GM12878 (cell line): ENCODE data around the gene DBET. TPM values are rescaled to one million over a fixed set of nuclear protein-coding genes. Genes with fewer than 3 reads are reported as not detected.
"Not testable (repeated sequence)": the region's sequence is repeated elsewhere in the genome, so short reads cannot be mapped to it uniquely, and the experiment has no call there.

ENCODE experiments used
- ATAC-seq: fragments of 200-7000 bp; cut with Tn5 transposase; 3 replicates; pipeline ENCODE4 v1.9.1; 2020; ENCODE audit warnings: mild to moderate bottlenecking, moderate library complexity
- BruUV-seq: library from RNA; stranded (reverse); fragments of 400-500 nt; replicated peaks from 2 replicates; lab custom pipeline; 2021; lab: Mats Ljungman, UMichigan
- CTCF ChIA-PET: fragments of 300-600 bp; sonication (Branson Sonifier 250); formaldehyde crosslinking; extraction: SDS; loops from one replicate; lab custom pipeline; 2021; ENCODE audit warnings: inconsistent platforms; lab: Yijun Ruan, JAX
- POLR2A ChIA-PET: fragments of 350-600 bp; formaldehyde crosslinking; extraction: SDS; loops from one replicate; lab custom pipeline; 2021; ENCODE audit warnings: inconsistent platforms; lab: Charles Lee
- RAD21 ChIA-PET: fragments of 300-600 bp; sonication (Branson Sonifier 250); formaldehyde crosslinking; loops from one replicate; lab custom pipeline; 2023; ENCODE audit warnings: antibody characterized with exemption; ENCODE audit not compliant: unreplicated experiment; lab: Charles Lee
- SMC1A ChIA-PET: fragments of 300-600 bp; sonication (Branson Sonifier 250); formaldehyde crosslinking; loops from one replicate; lab custom pipeline; 2023; ENCODE audit not compliant: unreplicated experiment, uncharacterized antibody; lab: Charles Lee
- DNase-seq: peaks from one replicate; pipeline ENCODE4 v3.0.0-alpha.2; 2011; ENCODE audit warnings: low read depth, low spot score
- FAIRE-seq: peaks from 3 replicates; lab custom pipeline; 2011; peaks lifted over from hg19 to GRCh38; lab: Jason Lieb, UNC
- H2AFZ ChIP-seq: 2 replicates; pipeline ENCODE4 v1.6.0; 2011; ENCODE audit warnings: low read depth, low read length, control low read depth; ENCODE audit not compliant: control insufficient read depth
- H3K27ac ChIP-seq: 2 replicates; pipeline ENCODE4 v1.5.1; 2011; ENCODE audit warnings: control low read depth; ENCODE audit not compliant: control insufficient read depth, insufficient read depth
- H3K27me3 ChIP-seq, 2 experiments: replicated peaks in 1 of 2; 2 replicates each; pipeline versions ENCODE4 v1.6.0 to v1.6.1; 2011; ENCODE audit warnings: low read length in 1 of 2; ENCODE audit not compliant: control insufficient read depth in 2 of 2, insufficient read depth in 2 of 2
- H3K36me3 ChIP-seq, 2 experiments: 2 replicates each; pipeline ENCODE4 v1.5.1; 2011; ENCODE audit warnings: low read length in 1 of 2; ENCODE audit not compliant: control insufficient read depth in 2 of 2, insufficient read depth in 2 of 2
- H3K4me1 ChIP-seq: 2 replicates; pipeline ENCODE4 v1.6.1; 2011; ENCODE audit warnings: mild to moderate bottlenecking, low read length, moderate library complexity, mixed read lengths; ENCODE audit not compliant: control insufficient read depth, insufficient read depth
- H3K4me2 ChIP-seq: 2 replicates; pipeline ENCODE4 v1.6.0; 2011; ENCODE audit warnings: control low read depth; ENCODE audit not compliant: control insufficient read depth, insufficient read depth
- H3K4me3 ChIP-seq: fragments of 200-600 bp; sonication (generic); 2 replicates; pipeline ENCODE4 v1.5.1; 2016
- H3K79me2 ChIP-seq: 2 replicates; pipeline ENCODE4 v1.6.0; 2011; ENCODE audit warnings: low read length; ENCODE audit not compliant: control insufficient read depth, insufficient read depth
- H3K9ac ChIP-seq: 2 replicates; pipeline ENCODE4 v1.8.0; 2011; ENCODE audit warnings: low read length, control low read depth, mixed read lengths; ENCODE audit not compliant: control insufficient read depth, insufficient read depth
- H3K9me3 ChIP-seq: replicated peaks from 3 replicates; pipeline ENCODE4 v1.5.1; 2011; ENCODE audit warnings: mild to moderate bottlenecking, low read length; ENCODE audit not compliant: control insufficient read depth, insufficient read depth
- H4K20me1 ChIP-seq: 2 replicates; pipeline ENCODE4 v1.6.0; 2011; ENCODE audit not compliant: control insufficient read depth, insufficient read depth
- WGBS: methylation state at CpG from one replicate; pipeline ENCODE4 v1.1.6; 2016; ENCODE audit warnings: low lambda C conversion rate; ENCODE audit not compliant: insufficient replicate concordance, insufficient coverage; ENCODE audit errors: missing lambda C conversion rate; 5-methylcytosine and 5-hydroxymethylcytosine counted together
- in situ Hi-C: fragments of 300-500 bp; cut with MboI; formaldehyde crosslinking; loops from 9 replicates; pipeline ENCODE4 v1.14.3; 2018; ENCODE audit warnings: mixed read lengths
- intact Hi-C: fragments of 100-400 bp; cut with micrococcal nuclease; formaldehyde crosslinking; loops from one replicate; pipeline ENCODE4 v1.14.2; 2022; ENCODE audit not compliant: unreplicated experiment
- polyA plus RNA-seq, 11 experiments: library from polyadenylated mRNA; depleted of rRNA in 4 of 11; unstranded in 6 of 11; stranded (reverse) in 5 of 11; fragments of >200 nt; fragmentation: Nextera tagmentation in 4 of 11; fragmentation: Illumina TruSeq in 1 of 11; extraction: Ambion mirVana in 4 of 11; extraction: Trizol in 1 of 11; gene quantifications; 1 replicate in 1 of 11; 2 replicates in 10 of 11; pipeline versions ENCODE4 v1.2.1 to v1.2.3, GENCODE V29; 2011 to 2016; ENCODE audit warnings: inconsistent platforms in 2 of 11, missing spikeins in 2 of 11, low read depth in 1 of 11
- total RNA-seq, 4 experiments: library from RNA; depleted of rRNA in 3 of 4; stranded (reverse); fragments of >200 nt in 3 of 4; fragmentation: Illumina TruSeq in 1 of 4; extraction: Trizol in 1 of 4; gene quantifications; 2 replicates each; pipeline versions ENCODE4 v1.2.1 to v1.2.3, GENCODE V29; 2013 to 2021

DBET gene
- total and polyA plus RNA-seq, 10 of the 15 experiments (the other 5 are each of a cell fraction or from before 2014, with no cell fraction given) = not detected

- CTCF ChIA-PET, BruUV-seq, H4K20me1 ChIP-seq, H3K79me2 ChIP-seq, in situ Hi-C loops, SMC1A ChIA-PET, DNase-seq, H3K9me3 ChIP-seq, H2AFZ ChIP-seq, POLR2A ChIA-PET, H3K27ac ChIP-seq, RAD21 ChIA-PET, H3K27me3 ChIP-seq, H3K4me2 ChIP-seq, H3K4me3 ChIP-seq, ATAC-seq, H3K9ac ChIP-seq, H3K36me3 ChIP-seq, FAIRE-seq, H3K4me1 ChIP-seq, intact Hi-C loops: not testable (repeated sequence)
- WGBS = 100% methylated on average over 1 of the region's 10 CpGs
These were observed 37.1 kb upstream of the DBET start, which contains the start of gene FRG2 for GRCh38 chr4:190027156-190027555. TSS of gene FRG2 (minus strand) at chr4:190027256. CDS start at chr4:190027204, 52 bp downstream.

DNA sequence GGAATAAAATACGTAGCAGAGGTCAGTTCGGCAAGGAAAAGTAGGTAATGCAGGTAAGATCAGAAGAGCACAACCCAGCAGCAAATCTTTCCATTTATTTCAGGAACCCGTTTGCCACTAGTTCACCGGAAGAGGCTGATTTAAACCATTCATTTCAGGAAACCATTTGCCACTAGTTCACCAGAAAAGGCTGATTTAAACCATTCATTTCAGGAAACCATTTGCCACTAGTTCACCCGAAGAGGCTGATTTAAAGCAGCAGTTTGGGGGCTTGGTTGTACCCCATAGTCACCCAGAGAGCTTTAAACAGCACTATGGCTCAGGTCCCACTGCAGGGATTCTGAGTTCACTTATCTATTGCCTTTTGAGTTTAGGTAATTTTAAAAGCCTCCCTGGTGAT lies 33.0 kb upstream of the DBET start:
- H3K4me1 ChIP-seq, DNase-seq, BruUV-seq, CTCF ChIA-PET, RAD21 ChIA-PET, POLR2A ChIA-PET, H3K9me3 ChIP-seq, H3K4me3 ChIP-seq, FAIRE-seq, H2AFZ ChIP-seq, H3K9ac ChIP-seq, H3K27ac ChIP-seq, H3K4me2 ChIP-seq, ATAC-seq, intact Hi-C loops, H4K20me1 ChIP-seq, in situ Hi-C loops, H3K79me2 ChIP-seq, H3K36me3 ChIP-seq, SMC1A ChIA-PET, H3K27me3 ChIP-seq: not testable (repeated sequence)
- 0% methylated on average over 3 of the region's 5 CpGs for WGBS

DNA sequence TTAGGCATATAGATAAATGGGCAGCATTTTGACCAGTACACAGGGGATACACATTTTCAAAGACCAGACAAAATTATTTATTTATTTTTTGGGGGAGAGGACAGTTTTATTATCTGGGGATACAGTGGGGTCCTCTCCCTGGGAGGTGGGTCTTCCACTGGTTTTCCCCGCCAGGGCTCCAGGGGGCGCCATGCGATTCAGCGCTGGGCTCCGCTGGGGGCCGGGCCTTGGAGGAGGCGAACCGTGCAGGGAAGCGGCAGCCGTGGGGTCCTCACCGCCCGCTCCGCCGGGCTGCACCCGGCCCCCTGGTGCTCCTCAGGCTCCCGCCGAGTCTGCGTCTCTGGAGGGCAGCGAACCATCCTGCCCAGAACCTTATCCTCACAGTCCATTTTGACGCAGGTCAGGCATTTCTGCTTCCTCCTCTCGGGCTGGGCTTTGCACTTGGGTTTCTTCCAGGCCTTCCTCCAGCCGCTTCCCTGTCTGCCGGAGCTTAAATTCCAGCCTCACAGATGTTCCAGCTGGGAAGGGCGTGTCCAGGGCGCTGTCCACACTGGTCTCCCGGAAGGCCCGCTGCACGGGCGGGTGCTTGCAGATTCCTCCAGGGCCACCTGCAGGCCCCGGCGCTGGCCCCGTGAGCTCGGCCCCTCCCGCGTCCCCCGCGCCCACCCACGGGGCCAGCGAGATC lies 26.5 kb upstream of the DBET start:
- FAIRE-seq, H3K36me3 ChIP-seq, H3K9ac ChIP-seq, H3K79me2 ChIP-seq, H3K27ac ChIP-seq, H3K4me1 ChIP-seq, intact Hi-C loops, H3K4me3 ChIP-seq, RAD21 ChIA-PET, DNase-seq, in situ Hi-C loops, H3K9me3 ChIP-seq, H2AFZ ChIP-seq, POLR2A ChIA-PET, ATAC-seq, BruUV-seq, CTCF ChIA-PET, H4K20me1 ChIP-seq, H3K27me3 ChIP-seq, H3K4me2 ChIP-seq, SMC1A ChIA-PET: not testable (repeated sequence)
- WGBS = no CpG with 5 or more reads among the region's 39 CpGs

GRCh38 chr4:190040873-190041272 lies 23.4 kb upstream of the DBET start:
- ATAC-seq, BruUV-seq: not testable (repeated sequence)
- WGBS = 96% methylated on average over 15 of the region's 40 CpGs

More at GRCh38 chr4:190040873-190041272, 23.4 kb upstream of the DBET start:
- H3K9me3 ChIP-seq, SMC1A ChIA-PET, DNase-seq, CTCF ChIA-PET, POLR2A ChIA-PET, H3K36me3 ChIP-seq, H3K4me3 ChIP-seq, FAIRE-seq, H3K4me2 ChIP-seq, RAD21 ChIA-PET, H3K4me1 ChIP-seq, H3K27ac ChIP-seq, H3K9ac ChIP-seq, in situ Hi-C loops, intact Hi-C loops, H3K27me3 ChIP-seq, H2AFZ ChIP-seq, H4K20me1 ChIP-seq, H3K79me2 ChIP-seq: not testable (repeated sequence)
